Hematopoietic multipotent progenitor cell treated with erythropoietin and hydrocortisone succinate and interleukin-3 and kit ligand, for 17 days (in vitro differentiated cells): ENCODE measurements around the gene KRT86.
"Not testable (repeated sequence)": the region's sequence is repeated elsewhere in the genome, so short reads cannot be mapped to it uniquely, and the experiment has no call there.

Experiments
- DNase-seq: peaks from one replicate; pipeline ENCODE4 v3.0.0-alpha.2; 2015; ENCODE audit warnings: low spot score

Gene KRT86

DNA sequence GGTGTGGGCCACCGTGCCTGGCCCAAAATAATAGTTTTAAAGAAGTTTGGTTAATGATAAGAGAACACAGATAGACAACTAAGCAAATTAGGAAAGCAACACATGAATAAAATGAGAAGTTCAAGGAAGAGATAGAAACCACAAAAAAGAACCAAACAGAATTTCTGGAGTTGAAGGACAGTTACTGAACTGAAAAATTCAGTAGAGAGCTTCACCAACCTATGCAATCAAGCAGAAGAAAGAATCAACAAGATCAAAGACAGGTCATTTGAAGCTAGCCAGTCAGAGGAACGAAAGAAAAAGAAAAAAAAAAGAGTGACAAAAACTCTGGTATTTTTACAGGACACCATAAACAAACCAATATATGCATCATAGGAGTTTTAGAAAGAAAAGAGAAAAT, 62.2 kb downstream of the KRT86 start:
- no peak for DNase-seq

DNA sequence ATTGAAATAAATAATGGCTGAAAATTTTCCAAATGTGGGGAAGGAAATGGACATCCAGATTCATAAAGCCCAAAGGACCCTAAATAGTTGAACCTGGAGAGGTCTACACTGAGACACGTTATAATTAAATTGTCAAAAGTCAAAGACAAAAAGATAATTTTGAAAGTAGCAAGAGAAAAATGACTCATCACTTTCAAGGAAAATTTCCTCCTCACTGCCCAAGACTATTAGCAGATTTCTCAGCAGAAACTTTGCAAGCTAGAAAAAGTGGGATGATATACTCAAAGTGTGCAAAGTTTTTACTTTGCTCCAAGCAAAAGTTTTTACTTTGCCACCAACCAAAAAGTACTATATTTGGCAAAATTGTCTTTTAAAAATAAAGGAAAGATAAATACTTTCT, 62.6 kb downstream of the KRT86 start:
- no peak for DNase-seq

DNA sequence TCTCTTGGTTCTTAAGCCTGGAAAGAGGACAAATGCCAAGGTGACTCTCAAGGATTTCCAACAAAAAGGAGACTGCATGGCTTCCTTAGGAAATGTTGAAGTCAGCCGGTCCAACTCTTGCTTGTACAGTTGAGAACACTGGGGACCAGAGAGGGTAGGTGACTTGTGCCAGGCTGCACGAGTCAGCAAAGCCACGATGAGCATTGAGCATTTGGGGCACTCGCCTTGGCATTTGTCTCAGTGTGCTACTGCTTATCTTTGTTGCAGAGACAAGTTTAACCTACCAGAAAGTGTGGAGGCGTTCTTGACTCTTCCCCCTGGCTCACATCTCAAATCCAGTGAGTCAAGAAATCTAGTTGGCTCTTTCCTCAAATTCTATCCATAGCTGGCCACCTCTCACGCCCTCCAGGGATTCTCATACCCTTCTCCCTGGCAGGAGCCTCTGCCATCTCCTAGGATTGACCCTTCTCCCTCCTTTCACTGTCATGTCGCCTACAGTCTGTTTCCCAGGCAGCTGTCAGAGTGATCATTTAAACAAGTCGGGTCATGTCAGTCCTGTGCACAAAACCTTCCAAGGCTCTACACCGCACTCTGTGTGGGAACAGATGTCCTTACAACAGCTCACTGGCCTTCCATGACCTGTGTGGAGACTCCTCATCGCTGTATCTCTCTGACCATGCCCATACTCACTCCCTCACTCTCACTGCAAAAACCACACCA, 64.0 kb downstream of the KRT86 start:
- DNase-seq = no peak

DNA sequence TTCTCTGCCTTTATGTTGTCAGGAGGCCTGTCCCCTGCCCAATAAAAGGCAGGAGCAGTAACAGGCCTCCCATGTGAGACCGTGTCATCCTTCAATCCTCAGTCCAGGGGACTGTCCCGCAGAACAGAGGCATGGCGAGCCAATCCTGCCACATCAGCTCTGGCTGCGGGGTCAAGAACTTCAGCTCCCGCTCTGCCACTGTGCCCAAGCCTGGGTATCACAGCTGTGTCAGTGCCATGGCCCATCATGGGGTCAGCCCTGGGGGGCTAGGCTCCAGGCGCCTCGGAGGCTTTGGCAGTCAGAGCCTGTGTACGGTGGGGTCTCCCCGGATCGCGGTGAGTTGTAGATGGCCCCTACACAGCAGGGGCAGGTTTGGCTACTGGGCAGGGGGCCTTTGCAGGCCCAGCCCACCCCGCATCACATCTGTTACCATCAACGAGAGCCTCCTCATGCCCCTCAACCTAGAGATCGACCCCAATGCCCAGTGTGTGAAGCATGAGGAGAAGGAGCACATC, 66.7 kb downstream of the KRT86 start:
- no peak for DNase-seq

DNA sequence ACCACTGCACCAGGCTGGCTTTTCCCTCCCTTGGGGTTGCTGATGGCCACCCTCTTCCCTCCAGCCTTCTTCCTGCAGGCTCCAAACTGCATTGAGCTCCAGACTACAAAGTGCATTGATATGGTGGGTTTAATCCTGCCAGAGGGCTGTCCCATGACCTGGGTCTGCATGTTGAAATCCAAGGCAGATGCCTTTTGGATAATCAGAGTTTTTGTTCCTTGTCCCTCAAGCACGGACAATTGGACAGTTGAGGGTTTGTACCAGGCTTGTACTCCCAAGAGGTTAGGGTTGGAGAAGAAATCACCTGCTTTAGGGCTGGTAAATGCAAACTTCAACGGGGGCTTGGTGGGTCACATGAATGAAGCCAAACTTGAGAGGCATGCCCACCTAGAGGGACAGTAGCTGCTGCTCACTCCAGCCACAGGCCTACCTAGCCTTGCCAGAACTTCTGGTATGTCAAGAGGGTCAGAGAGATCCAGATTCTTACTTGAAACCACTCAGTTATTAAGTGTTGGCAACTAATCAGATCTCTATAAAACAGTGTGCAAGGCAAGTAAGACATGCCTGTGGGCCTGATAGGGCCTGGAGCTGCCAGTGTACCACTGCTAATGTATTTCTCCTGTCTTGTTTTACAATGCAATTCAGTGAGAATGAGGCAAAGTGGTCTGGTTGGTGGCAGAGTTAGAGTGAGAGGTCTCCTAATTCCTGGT, 68.5 kb downstream of the KRT86 start:
- no peak for DNase-seq

DNA sequence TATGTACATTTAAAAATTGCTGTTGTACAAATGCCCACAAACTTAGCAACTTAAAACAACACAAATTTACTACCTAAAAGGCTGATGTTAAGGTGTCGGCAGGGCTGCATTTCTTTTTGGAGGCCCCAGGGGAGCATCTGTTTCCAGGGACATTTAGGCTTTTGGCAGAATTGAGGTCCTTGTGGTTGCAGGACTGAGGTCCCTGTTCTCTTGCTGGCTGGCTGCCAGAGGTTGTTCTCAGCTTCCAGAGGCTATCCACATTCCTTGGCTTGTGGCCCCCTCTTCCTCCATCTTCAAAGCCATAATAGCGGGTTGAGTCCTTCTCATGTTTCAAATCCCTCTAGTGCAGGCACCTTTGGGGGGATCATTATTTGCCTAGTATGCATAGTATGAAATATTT, 69.1 kb downstream of the KRT86 start:
- DNase-seq = no peak

DNA sequence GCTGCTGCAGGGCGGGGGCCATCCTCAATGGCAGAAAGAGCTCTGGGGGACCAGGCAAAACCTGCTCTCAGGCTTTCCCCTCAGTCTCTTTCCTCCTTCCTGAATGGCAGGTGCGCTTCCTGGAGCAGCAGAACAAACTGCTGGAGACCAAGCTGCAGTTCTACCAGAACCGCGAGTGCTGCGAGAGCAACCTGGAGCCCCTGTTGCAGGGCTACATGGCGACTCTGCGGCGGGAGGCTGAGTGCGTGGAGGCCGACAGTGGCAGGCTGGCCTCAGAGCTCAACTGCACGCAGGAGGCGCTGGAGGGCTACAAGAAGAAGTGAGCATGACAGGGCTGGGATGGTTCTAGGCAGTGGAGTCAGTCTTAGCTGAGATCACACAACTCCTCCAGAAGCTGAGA, 69.7 kb downstream of the KRT86 start:
- DNase-seq = no peak

DNA sequence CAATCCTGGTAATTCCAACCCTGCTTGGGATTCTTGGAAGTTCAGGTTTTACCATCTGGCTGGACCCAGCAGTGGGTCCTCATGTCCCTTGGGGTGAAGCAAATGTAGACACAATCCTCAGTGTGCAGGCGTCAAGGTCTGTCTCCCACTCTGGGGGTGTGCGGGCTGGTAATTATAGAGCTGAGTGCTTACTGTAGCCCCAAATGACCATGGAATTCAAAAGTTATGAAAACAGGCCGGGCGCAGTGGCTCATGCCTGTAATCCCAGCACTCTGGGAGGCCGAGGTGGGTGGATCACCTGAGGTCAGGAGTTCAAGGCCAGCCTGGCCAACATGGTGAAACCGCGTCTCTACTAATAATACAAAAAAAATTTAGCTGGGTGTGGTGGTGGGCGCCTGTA, 70.6 kb downstream of the KRT86 start:
- DNase-seq = not testable (repeated sequence)

DNA sequence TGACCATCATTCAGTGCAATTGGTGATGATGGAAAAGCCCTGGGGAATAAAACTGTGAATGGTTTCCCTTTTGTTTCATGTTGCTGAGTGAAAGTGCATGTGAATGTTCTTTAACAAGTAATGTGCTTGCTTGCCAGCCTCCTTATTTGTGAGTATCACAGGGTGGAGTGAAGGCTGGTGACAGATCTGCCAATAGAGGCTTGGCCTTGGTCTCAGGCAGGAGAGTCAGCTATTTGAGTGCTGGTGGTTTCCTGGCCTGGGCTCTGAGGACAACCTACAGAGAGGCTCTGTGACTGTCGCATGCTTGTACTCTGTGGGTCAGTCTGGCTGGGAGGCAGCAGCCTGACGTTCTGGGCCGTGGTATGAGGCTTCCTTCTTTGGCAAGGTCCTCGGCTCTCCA, 72.1 kb downstream of the KRT86 start:
- no peak for DNase-seq

DNA sequence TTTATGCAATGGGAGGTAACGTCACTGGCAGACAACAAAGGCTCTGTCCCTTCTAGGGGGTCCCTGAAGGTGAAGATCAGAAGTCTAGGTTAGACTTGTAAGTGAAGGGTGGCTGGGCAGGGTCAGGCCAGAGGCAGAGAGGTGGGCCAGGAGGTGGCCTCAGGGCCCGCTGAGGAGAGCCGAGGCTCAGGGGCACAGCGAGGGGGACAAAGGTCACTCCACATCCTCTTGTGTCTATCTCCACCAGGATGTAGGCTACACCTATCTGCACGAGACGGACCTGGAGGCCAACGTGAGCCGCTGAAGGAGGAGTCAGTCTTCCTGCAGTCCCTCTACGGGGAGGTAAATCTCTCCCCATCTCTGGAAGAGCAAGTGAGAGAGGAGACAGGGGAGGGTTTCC, 72.6 kb downstream of the KRT86 start:
- no peak for DNase-seq

DNA sequence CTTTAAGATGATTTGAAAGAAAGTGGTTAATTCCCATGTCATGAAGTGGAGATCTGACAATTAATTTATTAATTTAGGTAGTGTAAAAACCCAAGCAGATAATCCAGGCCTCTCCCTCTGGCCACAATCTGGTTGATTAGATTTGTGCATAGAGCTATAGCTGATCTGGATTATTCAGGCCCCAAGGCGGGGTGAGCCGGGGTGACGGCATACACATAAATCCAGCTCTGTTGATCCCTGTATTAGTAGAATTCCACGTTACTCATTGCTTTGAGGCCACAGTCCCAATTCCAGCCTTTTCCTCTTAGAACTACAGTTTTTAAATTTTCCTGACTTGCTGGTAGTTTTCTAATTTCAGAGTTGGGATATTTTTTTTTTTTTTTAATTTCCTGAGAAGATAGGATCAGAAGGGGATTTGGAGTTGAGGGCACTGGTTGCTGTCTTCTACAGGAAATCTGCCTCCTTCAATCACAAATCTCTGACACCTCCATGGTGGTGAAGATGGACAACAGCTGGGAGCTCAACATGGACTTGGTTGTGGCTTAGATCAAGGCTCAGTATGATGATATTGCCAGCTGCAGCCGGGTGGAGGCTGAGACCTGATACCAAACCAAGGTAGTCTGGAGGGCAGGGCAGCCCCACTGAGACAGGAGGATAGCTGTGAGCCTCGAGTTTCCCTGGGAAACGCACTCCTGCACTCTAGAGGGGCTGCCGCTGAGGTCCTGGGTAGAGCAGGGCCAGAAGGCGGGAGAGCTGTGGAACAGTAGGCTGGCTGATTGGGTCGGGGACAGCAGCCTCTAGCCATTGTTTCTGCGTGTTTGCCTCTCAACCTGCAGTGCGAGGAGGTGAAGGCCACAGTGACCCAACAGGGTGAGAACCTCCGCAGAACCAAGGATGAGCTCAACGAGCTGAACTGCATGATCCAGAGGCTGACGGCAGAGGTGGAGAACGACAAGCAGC, 73.4 kb downstream of the KRT86 start:
- no peak for DNase-seq

DNA sequence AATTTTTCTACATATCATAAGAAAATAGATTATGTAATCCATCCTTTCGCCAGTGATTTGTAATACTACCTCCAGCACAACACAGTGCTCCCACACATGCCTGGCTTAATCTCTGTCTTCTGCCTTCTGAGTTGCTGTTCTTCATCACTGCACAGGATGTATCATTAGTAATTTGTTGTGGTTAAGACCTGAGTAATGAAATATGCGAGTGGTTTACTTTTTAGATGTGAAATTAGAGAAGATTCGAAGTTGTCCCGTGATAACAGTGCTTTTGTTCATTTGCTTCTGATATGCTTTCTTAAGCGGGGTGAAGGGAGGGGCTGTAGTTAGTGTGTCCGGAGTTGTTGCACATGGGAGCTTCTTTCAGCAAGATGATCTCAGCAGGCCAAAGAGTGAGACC, 74.8 kb downstream of the KRT86 start:
- no peak for DNase-seq

DNA sequence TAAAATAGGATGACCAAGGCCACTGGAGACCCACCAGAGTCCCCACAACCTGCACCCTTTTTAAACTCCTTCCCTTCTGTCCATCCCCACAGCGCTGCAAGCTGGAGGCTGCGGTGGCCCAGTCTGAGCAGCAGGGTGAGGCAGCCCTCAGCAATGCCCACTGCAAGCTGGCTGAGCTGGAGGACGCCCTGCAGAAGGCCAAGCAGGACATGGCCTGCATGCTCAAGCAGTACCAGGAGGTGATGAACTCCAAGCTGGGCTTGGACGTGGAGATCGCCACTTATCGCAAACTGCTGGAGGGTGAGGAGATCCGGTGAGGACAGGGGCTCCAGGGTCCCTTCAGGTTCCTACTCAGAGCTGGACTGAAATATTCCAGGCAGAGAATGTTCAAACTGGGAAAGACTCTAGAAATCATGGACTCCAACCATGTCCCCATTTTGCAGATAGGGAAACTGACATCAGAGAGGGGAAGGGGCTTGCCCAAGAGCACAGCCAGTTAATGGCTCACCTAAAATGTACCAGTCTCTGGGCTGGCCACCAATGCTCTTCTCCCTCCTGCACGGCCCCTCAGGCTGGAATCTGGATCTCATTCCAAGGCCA, 75.7 kb downstream of the KRT86 start:
- no peak for DNase-seq

DNA sequence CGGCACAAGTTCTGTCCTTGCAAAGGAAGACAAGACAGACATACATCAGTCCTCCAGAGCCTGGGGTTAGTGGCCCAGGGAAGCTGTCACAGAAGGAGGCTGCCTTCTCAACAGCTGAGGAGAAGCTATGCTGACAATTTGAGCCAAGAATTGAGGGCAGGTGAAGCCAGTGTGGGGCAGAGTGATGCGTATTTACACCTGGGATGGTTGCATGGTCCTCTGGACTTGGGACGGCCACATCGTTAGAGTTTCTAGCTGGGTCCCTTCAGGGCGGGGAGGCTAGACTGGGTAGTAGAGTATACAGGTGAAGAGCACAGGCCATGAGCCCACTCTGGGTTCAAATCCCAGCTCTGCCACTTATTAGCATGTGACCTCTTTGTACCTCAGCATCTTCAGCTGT, 76.3 kb downstream of the KRT86 start:
- DNase-seq = no peak

DNA sequence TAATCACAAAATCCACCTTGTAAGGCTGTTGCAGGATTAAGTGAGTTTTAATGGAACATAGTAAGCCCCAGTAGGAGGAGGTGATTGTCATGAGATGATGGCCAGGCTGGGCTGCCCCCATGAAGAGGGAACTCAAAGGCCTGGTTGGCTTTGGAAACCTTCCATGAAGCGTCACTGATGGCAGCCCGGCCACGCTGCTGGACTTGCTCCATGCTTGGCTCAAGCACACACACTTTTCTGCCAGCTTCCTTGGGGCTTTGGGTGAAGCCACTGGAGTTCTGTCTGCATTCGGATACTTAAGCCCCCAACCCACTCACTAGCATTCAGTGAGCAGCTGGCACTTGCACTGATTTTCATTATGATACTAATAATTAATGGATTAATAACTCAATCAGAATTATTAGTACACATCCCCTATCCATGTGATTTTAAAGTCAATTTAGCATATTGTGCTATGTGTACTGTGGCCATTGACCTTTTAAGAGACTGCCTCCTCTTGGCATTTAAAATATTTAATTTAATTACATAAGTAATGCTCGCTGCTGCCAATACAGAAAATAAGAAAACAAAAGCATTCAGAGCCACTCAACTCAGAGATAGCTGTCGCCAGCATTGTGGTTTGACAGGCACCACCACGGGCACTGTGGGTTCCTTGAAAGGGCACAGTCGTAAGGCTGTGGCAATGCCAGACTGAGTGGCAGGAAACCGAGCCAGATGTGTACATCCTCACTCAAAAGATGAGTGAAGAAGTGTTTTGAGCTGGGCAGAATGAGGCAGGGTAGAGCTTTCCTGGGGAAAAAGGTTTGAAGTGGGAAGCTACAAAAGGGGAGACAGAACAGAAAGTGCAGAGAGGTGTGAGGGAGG, 77.0 kb downstream of the KRT86 start:
- DNase-seq = no peak

DNA sequence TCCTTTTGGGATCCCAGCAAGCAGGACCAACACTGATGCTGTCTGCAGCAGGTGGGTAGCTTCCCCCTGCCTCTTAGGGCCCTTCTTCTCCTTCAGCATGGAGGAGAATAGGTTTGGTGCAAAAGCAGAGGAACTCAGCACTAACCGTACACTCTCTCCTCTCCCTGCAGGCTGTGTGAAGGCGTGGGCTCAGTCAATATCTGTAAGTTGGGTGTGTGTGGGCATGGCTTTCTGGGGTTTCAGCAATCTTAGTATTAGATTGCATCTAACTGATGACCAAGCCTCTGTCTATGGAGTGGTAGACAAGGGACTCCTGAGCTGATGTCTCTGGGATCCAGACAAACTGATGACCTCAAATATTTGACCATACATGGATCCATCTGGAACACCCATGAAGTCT, 78.5 kb downstream of the KRT86 start:
- DNase-seq = no peak

DNA sequence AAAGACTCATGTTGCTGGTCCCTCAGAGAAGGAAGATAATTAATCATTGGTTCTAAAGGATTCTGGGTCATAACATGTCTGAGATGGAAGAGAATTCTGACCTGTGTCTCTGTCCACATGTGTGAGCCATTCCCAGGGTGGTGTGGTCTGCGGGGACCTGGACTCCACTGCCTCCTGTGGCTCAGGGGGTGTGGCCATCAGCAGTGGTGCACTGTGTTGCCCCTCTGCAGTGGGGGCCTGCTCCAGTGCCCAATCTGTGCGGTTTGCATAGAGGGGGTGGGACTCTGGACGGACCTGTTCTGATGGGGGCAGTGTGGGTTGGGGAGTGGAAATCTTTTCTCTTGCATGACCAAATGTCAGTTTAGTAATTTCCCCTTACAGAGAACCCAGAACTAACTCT, 79.3 kb downstream of the KRT86 start:
- DNase-seq = no peak

DNA sequence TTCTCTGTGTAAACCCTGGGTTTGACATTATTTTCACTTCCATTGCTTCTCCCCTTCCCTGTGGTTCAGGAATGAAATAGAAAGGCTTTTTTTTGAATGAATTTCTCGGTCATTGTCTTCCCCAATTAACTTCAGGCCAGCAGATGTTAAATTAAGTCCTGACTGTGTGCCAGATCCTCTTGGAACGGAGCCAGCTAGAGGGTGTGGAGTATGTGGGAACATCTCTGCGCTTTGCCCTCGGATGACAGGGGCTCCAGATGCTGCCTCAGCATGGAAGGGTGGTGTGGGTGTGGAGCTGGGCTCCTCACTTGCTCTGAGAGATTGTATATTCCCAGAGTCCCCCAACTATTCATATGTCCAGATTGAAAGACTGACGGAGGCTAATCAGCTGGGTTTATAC, 79.8 kb downstream of the KRT86 start:
- no peak for DNase-seq

DNA sequence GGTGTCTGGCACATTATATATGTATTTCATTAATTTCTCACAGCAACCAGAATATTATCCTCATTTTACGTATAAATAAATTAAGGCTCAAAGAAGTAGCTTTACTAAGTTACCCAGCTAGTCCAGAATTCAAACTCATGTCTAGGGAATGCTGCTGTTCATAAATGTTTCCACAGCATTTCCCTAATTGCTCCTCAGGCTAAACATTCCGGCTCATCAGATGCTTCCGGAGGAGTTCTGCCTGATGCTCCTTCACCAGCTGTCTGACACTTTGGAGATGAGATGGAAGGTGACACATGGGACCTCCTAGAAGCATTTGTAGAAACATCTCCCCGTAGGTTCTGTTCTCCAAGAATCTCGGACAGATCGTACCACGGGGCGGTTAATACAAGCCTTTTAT, 80.7 kb downstream of the KRT86 start:
- DNase-seq = no peak

DNA sequence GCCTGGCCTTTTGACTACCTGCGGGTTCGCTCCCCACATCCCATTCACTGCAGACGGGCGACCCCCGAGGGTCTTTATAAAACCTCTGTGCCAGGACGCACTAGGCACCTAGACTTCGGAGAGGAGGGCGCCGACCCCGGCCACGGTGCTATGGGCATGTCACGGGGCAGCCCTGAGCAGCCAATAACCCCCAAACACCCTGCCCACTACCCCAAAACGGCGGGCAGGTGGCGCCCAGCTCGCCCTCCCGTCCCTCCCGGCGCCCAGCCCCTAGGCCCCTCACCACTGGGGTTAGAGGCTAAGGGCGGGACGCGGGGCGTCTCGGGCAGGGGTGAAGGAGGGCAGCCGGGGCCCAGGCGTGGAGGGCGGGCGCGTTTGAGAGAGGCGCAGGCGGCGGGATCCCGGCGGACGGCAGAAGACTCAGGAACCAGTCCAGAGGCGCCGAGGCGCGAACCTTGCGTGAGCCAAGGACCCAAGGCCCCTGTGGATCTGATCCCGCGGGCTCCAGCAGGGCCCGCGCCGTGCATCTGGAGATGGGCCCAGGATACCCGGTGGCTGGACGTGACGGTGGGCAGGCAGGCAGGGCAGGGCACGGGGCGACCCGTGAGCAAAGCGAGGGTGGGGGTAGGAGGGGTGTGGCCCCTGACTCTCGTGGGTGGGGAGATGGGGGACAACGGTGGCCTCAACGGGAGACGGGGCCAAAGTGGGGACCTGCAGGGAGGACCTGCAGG, 81.8 kb downstream of the KRT86 start:
- no peak for DNase-seq
